ENCODE results near the gene SIAH3.

DNA sequence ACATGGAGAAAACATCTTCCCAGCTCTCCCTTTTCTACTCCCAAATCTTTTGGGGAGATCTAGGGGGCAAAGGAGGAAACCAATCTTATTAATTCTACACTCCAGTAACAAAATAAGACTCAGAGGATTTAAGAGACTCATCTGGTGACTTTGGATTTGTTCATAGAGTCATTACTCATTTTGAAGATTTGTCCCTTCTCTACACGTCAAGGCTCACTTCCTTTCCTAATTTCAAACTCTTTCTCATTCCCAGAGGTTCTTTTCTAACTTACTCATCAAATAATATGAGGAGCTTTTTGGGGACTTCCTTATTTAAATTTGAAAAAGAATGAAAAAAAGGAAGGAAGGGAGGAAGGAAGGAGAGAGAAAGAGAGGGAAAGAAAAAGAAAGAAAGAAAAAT, 14.4 kb downstream of the SIAH3 start:
- TF ChIP-seq, protein P1, sequence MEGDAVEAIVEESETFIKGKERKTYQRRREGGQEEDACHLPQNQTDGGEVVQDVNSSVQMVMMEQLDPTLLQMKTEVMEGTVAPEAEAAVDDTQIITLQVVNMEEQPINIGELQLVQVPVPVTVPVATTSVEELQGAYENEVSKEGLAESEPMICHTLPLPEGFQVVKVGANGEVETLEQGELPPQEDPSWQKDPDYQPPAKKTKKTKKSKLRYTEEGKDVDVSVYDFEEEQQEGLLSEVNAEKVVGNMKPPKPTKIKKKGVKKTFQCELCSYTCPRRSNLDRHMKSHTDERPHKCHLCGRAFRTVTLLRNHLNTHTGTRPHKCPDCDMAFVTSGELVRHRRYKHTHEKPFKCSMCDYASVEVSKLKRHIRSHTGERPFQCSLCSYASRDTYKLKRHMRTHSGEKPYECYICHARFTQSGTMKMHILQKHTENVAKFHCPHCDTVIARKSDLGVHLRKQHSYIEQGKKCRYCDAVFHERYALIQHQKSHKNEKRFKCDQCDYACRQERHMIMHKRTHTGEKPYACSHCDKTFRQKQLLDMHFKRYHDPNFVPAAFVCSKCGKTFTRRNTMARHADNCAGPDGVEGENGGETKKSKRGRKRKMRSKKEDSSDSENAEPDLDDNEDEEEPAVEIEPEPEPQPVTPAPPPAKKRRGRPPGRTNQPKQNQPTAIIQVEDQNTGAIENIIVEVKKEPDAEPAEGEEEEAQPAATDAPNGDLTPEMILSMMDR (IDR thresholded peaks at IDR 0.05): no peak
- TF ChIP-seq POLR2A (IDR thresholded peaks at IDR 0.05) (no peak), EP300 (IDR thresholded peaks at IDR 0.05; ENCODE audit: low read depth) (no peak)

Measured in transverse colon (tissue), 3 donors.